ENCODE measurements around the gene CYB5R2. TPM values are rescaled to one million over a fixed set of nuclear protein-coding genes. Genes with fewer than 3 reads are reported as not detected.

The CYB5R2 gene
- total RNA-seq, 1 experiment from 2014 or later, result 4.5 TPM

- peaks cover 8% of the 10 kb centered on the region for H3K4me1 Mint-ChIP-seq (ENCODE audit: low read depth, unreplicated experiment)
- TF ChIP-seq CTCF (IDR thresholded peaks at IDR 0.05; ENCODE audit: insufficient read depth in 1 of 2, low read depth in 1 of 2, low read length in 1 of 2, severe bottlenecking in 1 of 2, unreplicated experiment in 1 of 2), result no peak
- DNase-seq, result no peak
- POLR2A ChIA-PET, result interaction anchor here (0.6 kb wide), 1 partner anchor 72 kb away, joined by 3 read pairs; no protein-coding TSS in a partner anchor
- H3K27ac Mint-ChIP-seq (ENCODE audit: unreplicated experiment), result no peak overlapping the region
- peaks cover 75% of the 10 kb centered on the region for H3K36me3 Mint-ChIP-seq (ENCODE audit: insufficient read depth, unreplicated experiment)
- Histone ChIP-seq H3K4me1 (no peaks in the 10 kb centered on the region), H3K27me3 (replicated peaks; ENCODE audit: control insufficient read depth, insufficient read depth, low read length) (no peaks in the 10 kb centered on the region), H3K9me3 (no peaks in the 10 kb centered on the region), H3K36me3 (ENCODE audit: control insufficient read depth, insufficient read depth, low read length) (peaks cover 15% of the 10 kb centered on the region), H3K4me3 (ENCODE audit: low read depth, low read length) (no peak overlapping the region)
- H3K4me3 Mint-ChIP-seq (ENCODE audit: unreplicated experiment), result no peak overlapping the region
- no peaks in the 10 kb centered on the region for H3K27me3 Mint-ChIP-seq (ENCODE audit: insufficient read depth, unreplicated experiment)
- no TSS peak for BruUV-seq (replicated peaks)
- H3K9me3 Mint-ChIP-seq (ENCODE audit: unreplicated experiment), result no peaks in the 10 kb centered on the region
- intact Hi-C loops (cut with micrococcal nuclease; ENCODE audit: unreplicated experiment), result no loop called here
- CTCF ChIA-PET, result interaction anchor here (0.7 to 1.3 kb wide), 2 partner anchors 17 to 51 kb away, joined by 3 to 5 read pairs; no protein-coding TSS in a partner anchor
Observed at GRCh38 chr11:7622721-7623120, 50.6 kb downstream of the CYB5R2 start.

- Histone ChIP-seq H3K36me3 (ENCODE audit: control insufficient read depth, insufficient read depth, low read length) (peaks cover 14% of the 10 kb centered on the region), H3K4me3 (ENCODE audit: low read depth, low read length) (no peak overlapping the region), H3K27me3 (replicated peaks; ENCODE audit: control insufficient read depth, insufficient read depth, low read length) (no peaks in the 10 kb centered on the region), H3K4me1 (no peaks in the 10 kb centered on the region), H3K9me3 (no peaks in the 10 kb centered on the region)
- Mint-ChIP-seq H3K4me1 (ENCODE audit: low read depth, unreplicated experiment) (peaks cover 10% of the 10 kb centered on the region), H3K27ac (ENCODE audit: unreplicated experiment) (no peak overlapping the region), H3K36me3 (ENCODE audit: insufficient read depth, unreplicated experiment) (peaks cover 74% of the 10 kb centered on the region), H3K27me3 (ENCODE audit: insufficient read depth, unreplicated experiment) (no peaks in the 10 kb centered on the region), H3K9me3 (ENCODE audit: unreplicated experiment) (no peaks in the 10 kb centered on the region), H3K4me3 (ENCODE audit: unreplicated experiment) (no peak overlapping the region)
- intact Hi-C loops (cut with micrococcal nuclease; ENCODE audit: unreplicated experiment), result no loop called here
- BruUV-seq (replicated peaks), result no TSS peak
- ChIA-PET CTCF (interaction anchor here (1.3 kb wide), 1 partner anchor 16 kb away, joined by 5 read pairs; no protein-coding TSS in a partner anchor), POLR2A (no interaction called here)
- no peak for DNase-seq
- TF ChIP-seq CTCF (IDR thresholded peaks at IDR 0.05; ENCODE audit: insufficient read depth in 1 of 2, low read depth in 1 of 2, low read length in 1 of 2, severe bottlenecking in 1 of 2, unreplicated experiment in 1 of 2), result no peak
Observed at GRCh38 chr11:7621554-7621953, 51.7 kb downstream of the CYB5R2 start.

DNA sequence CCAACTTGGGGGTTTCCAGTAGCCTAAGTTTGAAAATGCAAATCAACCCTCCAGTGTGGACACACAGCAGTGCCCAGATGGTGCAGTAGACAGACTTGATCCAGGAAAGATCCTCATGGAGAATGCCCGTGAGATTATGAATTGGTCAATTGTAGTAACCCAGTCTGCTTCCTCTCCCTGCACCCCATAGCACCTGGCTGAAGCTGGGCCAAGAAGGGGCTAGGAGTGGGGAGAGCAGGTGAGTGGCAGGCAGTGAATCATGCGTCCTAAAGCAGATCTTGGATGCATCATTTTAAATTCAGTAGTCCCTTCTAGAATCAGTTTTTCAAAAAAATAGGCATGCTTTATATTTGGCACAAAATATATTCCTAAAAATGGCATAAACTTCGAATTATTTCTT lies 52.2 kb downstream of the CYB5R2 start:
- peaks cover 14% of the 10 kb centered on the region for H3K36me3 ChIP-seq (ENCODE audit: control insufficient read depth, insufficient read depth, low read length)
- Mint-ChIP-seq H3K4me1 (ENCODE audit: low read depth, unreplicated experiment) (peaks cover 15% of the 10 kb centered on the region), H3K4me3 (ENCODE audit: unreplicated experiment) (no peak overlapping the region), H3K27ac (ENCODE audit: unreplicated experiment) (no peak overlapping the region), H3K9me3 (ENCODE audit: unreplicated experiment) (no peaks in the 10 kb centered on the region), H3K27me3 (ENCODE audit: insufficient read depth, unreplicated experiment) (no peaks in the 10 kb centered on the region), H3K36me3 (ENCODE audit: insufficient read depth, unreplicated experiment) (peaks cover 74% of the 10 kb centered on the region)
- no TSS peak for BruUV-seq (replicated peaks)
- no peak overlapping the region for H3K4me3 ChIP-seq (ENCODE audit: low read depth, low read length)
- intact Hi-C loops (cut with micrococcal nuclease; ENCODE audit: unreplicated experiment), result no loop called here
- no peak for DNase-seq
- H3K27me3 ChIP-seq (replicated peaks; ENCODE audit: control insufficient read depth, insufficient read depth, low read length), result no peaks in the 10 kb centered on the region
- POLR2A ChIA-PET, result no interaction called here
- no peaks in the 10 kb centered on the region for H3K9me3 ChIP-seq
- TF ChIP-seq CTCF (IDR thresholded peaks at IDR 0.05; ENCODE audit: insufficient read depth in 1 of 2, low read depth in 1 of 2, low read length in 1 of 2, severe bottlenecking in 1 of 2, unreplicated experiment in 1 of 2), result no peak
- CTCF ChIA-PET, result no interaction called here
- no peaks in the 10 kb centered on the region for H3K4me1 ChIP-seq

Measured in Caco-2 (cell line).